SK-N-SH (cell line): ENCODE results near the gene DHRS1. TPM values are rescaled to one million over a fixed set of nuclear protein-coding genes. Genes with fewer than 3 reads are reported as not detected.

ENCODE experiments used
- CTCF ChIA-PET: fragments of 300-600, 350-600 bp; formaldehyde crosslinking; extraction: SDS; loops from one replicate; lab custom pipeline; 2021; lab: Yijun Ruan, JAX
- POLR2A ChIA-PET: fragments of 350-600 bp; sonication (Branson Sonifier 250); formaldehyde crosslinking; extraction: SDS; loops from one replicate; lab custom pipeline; 2020; ENCODE audit warnings: antibody characterized with exemption, inconsistent platforms; lab: Yijun Ruan, JAX
- DNase-seq: peaks from one replicate; pipeline ENCODE4 v3.0.0; 2012
- H2AFZ ChIP-seq: fragments of 200-600 bp; sonication (generic); 2 replicates; pipeline ENCODE4 v1.8.1; 2016; ENCODE audit warnings: antibody characterized with exemption, mild to moderate bottlenecking, low read depth
- H3F3A ChIP-seq: fragments of 200-600 bp; sonication (generic); replicated peaks from 2 replicates; pipeline ENCODE3; 2016; ENCODE audit warnings: antibody characterized with exemption, mild to moderate bottlenecking; ENCODE audit not compliant: insufficient read depth
- H3K27ac ChIP-seq, 2 experiments: fragments of 200-500 bp in 1 of 2; fragments of 200-600 bp in 1 of 2; sonication (Bioruptor generic) in 1 of 2; sonication (generic), shearing (Covaris generic) in 1 of 2; 2 replicates each; pipeline versions ENCODE4 v1.5.1 to v1.6.1; 2014 to 2016; ENCODE audit warnings: low read depth in 2 of 2, inconsistent platforms in 1 of 2, low read length in 1 of 2, mild to moderate bottlenecking in 1 of 2, mixed read lengths in 1 of 2
- H3K27me3 ChIP-seq: fragments of 200-600 bp; sonication (generic), shearing (Covaris generic); 2 replicates; pipeline ENCODE4 v1.6.1; 2016; ENCODE audit warnings: mixed run types; ENCODE audit not compliant: insufficient read depth
- H3K36me3 ChIP-seq, 2 experiments: fragments of 200-500 bp in 1 of 2; fragments of 200-600 bp in 1 of 2; sonication (Bioruptor generic) in 1 of 2; sonication (generic) in 1 of 2; replicated peaks in 1 of 2; 2 replicates each; pipeline versions ENCODE3 to v1.5.1; 2014 to 2016; ENCODE audit warnings: low read length in 1 of 2, mild to moderate bottlenecking in 1 of 2; ENCODE audit not compliant: insufficient read depth in 2 of 2, control insufficient read depth in 1 of 2
- H3K4me1 ChIP-seq, 2 experiments: fragments of 200-500 bp in 1 of 2; fragments of 200-600 bp in 1 of 2; sonication (Bioruptor generic) in 1 of 2; sonication (generic), shearing (Covaris generic) in 1 of 2; 2 replicates each; pipeline versions ENCODE4 v1.5.1 to v1.6.1; 2014 to 2016; ENCODE audit warnings: low read depth in 1 of 2, low read length in 1 of 2, mixed run types in 1 of 2; ENCODE audit not compliant: insufficient read depth in 2 of 2, control insufficient read depth in 1 of 2
- H3K4me2 ChIP-seq: fragments of 200-600 bp; sonication (generic), shearing (Covaris generic); 2 replicates; pipeline ENCODE4 v1.6.1; 2017; ENCODE audit warnings: mixed run types
- H3K4me3 ChIP-seq, 2 experiments: fragments of 200-500 bp in 1 of 2; fragments of 200-600 bp in 1 of 2; sonication (Bioruptor generic) in 1 of 2; sonication (generic), shearing (Covaris generic) in 1 of 2; 2 replicates each; pipeline versions ENCODE4 v1.5.1 to v1.8.1; 2014 to 2016; ENCODE audit warnings: low read depth in 2 of 2, inconsistent platforms in 1 of 2, low read length in 1 of 2, mild to moderate bottlenecking in 1 of 2, mixed read lengths in 1 of 2, moderate library complexity in 1 of 2
- H3K79me2 ChIP-seq: fragments of 200-600 bp; sonication (generic); 2 replicates; pipeline ENCODE4 v1.8.1; 2017; ENCODE audit warnings: mild to moderate bottlenecking; ENCODE audit not compliant: insufficient read depth
- H3K9ac ChIP-seq: fragments of 200-600 bp; sonication (generic); 2 replicates; pipeline ENCODE4 v1.6.1; 2017; ENCODE audit warnings: mixed run types
- H3K9me2 ChIP-seq: fragments of 200-600 bp; sonication (generic); 2 replicates; pipeline ENCODE4 v1.6.1; 2017; ENCODE audit warnings: mixed run types
- H3K9me3 ChIP-seq: fragments of 200-600 bp; sonication (generic); 2 replicates; pipeline ENCODE4 v1.6.1; 2017; ENCODE audit warnings: mixed run types, mild to moderate bottlenecking, moderate library complexity
- H4K20me1 ChIP-seq: fragments of 200-600 bp; sonication (generic); 2 replicates; pipeline ENCODE4 v1.6.1; 2017; ENCODE audit warnings: mild to moderate bottlenecking, mixed run types; ENCODE audit not compliant: insufficient read depth
- CHD2 ChIP-seq: fragments of 150-350 bp; IDR thresholded peaks from 2 replicates; pipeline ENCODE4 v1.6.1; 2018; ENCODE audit warnings: low read length; ENCODE audit not compliant: partially characterized antibody
- CTCF ChIP-seq: fragments of 200-600 bp; sonication (generic); IDR thresholded peaks from 2 replicates; pipeline ENCODE4 v1.6.1; 2017; ENCODE audit warnings: antibody characterized with exemption, mild to moderate bottlenecking, moderate library complexity
- ELF1 ChIP-seq: IDR thresholded peaks from 2 replicates; pipeline ENCODE4 v1.4.0; 2012
- EP300 ChIP-seq, 2 experiments: IDR thresholded peaks; 2 replicates each; pipeline versions ENCODE4 v1.4.0 to v1.6.1; 2012; ENCODE audit warnings: borderline replicate concordance in 1 of 2, low read depth in 1 of 2, low read length in 1 of 2
- EZH2phosphoT487 ChIP-seq: fragments of 200-600 bp; sonication (generic); IDR thresholded peaks from 2 replicates; pipeline ENCODE4 v1.6.1; 2017; ENCODE audit warnings: low read depth, mixed run types, mild to moderate bottlenecking, antibody characterized with exemption, moderate library complexity, borderline replicate concordance
- FOSL2 ChIP-seq: IDR thresholded peaks from 2 replicates; pipeline ENCODE4 v1.4.0; 2012; ENCODE audit warnings: low read depth, mild to moderate bottlenecking, moderate library complexity, borderline replicate concordance
- FOXM1 ChIP-seq: IDR thresholded peaks from 2 replicates; pipeline ENCODE4 v1.4.0; 2012; ENCODE audit warnings: low read depth, mild to moderate bottlenecking
- GATA2 ChIP-seq: sonication (generic); formaldehyde crosslinking; IDR thresholded peaks from 2 replicates; pipeline ENCODE4 v1.5.0; 2020; ENCODE audit warnings: mild to moderate bottlenecking, missing genetic modification reagents
- JUND ChIP-seq: IDR thresholded peaks from 2 replicates; pipeline ENCODE4 v1.4.0; 2012
- MXI1 ChIP-seq: IDR thresholded peaks from 2 replicates; pipeline ENCODE4 v1.6.1; 2012; ENCODE audit warnings: mild to moderate bottlenecking, low read depth, low read length, improper control_type of control experiment
- NFIC ChIP-seq: IDR thresholded peaks from 2 replicates; pipeline ENCODE4 v1.4.0; 2012; ENCODE audit warnings: borderline replicate concordance
- NRF1 ChIP-seq: IDR thresholded peaks from 2 replicates; pipeline ENCODE4 v1.6.1; 2012; ENCODE audit warnings: low read depth, mild to moderate bottlenecking, low read length
- POLR2AphosphoS5 ChIP-seq: IDR thresholded peaks from 2 replicates; pipeline ENCODE4 v1.6.1; 2012; ENCODE audit warnings: low read depth, low read length
- RAD21 ChIP-seq: IDR thresholded peaks from 2 replicates; pipeline ENCODE4 v1.6.1; 2012; ENCODE audit warnings: mild to moderate bottlenecking, low read length
- RFX5 ChIP-seq: IDR thresholded peaks from 2 replicates; pipeline ENCODE4 v1.6.1; 2012; ENCODE audit warnings: mild to moderate bottlenecking, improper control_type of control experiment, low read length
- TAF1 ChIP-seq: IDR thresholded peaks from 2 replicates; pipeline ENCODE4 v1.6.1; 2012; ENCODE audit warnings: low read depth, mild to moderate bottlenecking, low read length, moderate library complexity, borderline replicate concordance
- TCF12 ChIP-seq: IDR thresholded peaks from 2 replicates; pipeline ENCODE4 v1.4.0; 2012
- WGBS: methylation state at CpG from one replicate; pipeline ENCODE4 v1.1.6; 2017; ENCODE audit warnings: low lambda C conversion rate; 5-methylcytosine and 5-hydroxymethylcytosine counted together
- polyA plus RNA-seq, 3 experiments: library from polyadenylated mRNA; depleted of rRNA; stranded (reverse); fragments of >200 nt; gene quantifications; 2 replicates each; pipeline ENCODE4 v1.2.3, GENCODE V29; 2012
- TF ChIP-seq, protein P1 (sequence below): IDR thresholded peaks from 2 replicates; pipeline ENCODE4; 2012
- TF ChIP-seq, protein P2 (sequence below): IDR thresholded peaks from 2 replicates; pipeline ENCODE4 v1.4.0; 2012; ENCODE audit warnings: low read depth, borderline replicate concordance
- TF ChIP-seq, protein P3 (sequence below): IDR thresholded peaks from 2 replicates; pipeline ENCODE4 v1.4.0; 2012; ENCODE audit warnings: low read depth, borderline replicate concordance

The DHRS1 gene
- polyA plus RNA-seq, 1 of the 3 experiments (the other 2 are of a cell fraction) = 65.4 TPM

- Histone ChIP-seq H3K9me2 (no peaks in the 10 kb centered on the region), H3K9ac (no peak overlapping the region), H3K4me3 (no peak overlapping the region), H3F3A (peaks cover 5% of the 10 kb centered on the region)
- POLR2A ChIA-PET = interaction anchor here (1.5 kb wide), 1 partner anchor 9 kb away, joined by 5 read pairs; no protein-coding TSS in a partner anchor
- WGBS = 91% methylated on average over 18 of the region's 20 CpGs
- TF ChIP-seq RAD21 (no peak), ELF1 (no peak), FOXM1 (no peak), NRF1 (no peak), MXI1 (no peak), CHD2 (no peak), RFX5 (no peak), EZH2phosphoT487 (no peak), CTCF (no peak), NFIC (no peak), EP300 (IDR thresholded peaks at IDR 0.05; ENCODE audit: borderline replicate concordance in 1 of 2, low read depth in 1 of 2, low read length in 1 of 2) (no peak), GATA2 (no peak), TAF1 (no peak), FOSL2 (no peak), JUND (no peak), POLR2AphosphoS5 (no peak), TCF12 (no peak)
- TF ChIP-seq, protein P1, sequence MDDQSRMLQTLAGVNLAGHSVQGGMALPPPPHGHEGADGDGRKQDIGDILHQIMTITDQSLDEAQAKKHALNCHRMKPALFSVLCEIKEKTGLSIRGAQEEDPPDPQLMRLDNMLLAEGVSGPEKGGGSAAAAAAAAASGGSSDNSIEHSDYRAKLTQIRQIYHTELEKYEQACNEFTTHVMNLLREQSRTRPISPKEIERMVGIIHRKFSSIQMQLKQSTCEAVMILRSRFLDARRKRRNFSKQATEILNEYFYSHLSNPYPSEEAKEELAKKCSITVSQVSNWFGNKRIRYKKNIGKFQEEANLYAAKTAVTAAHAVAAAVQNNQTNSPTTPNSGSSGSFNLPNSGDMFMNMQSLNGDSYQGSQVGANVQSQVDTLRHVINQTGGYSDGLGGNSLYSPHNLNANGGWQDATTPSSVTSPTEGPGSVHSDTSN = no peak
- TF ChIP-seq, protein P2, sequence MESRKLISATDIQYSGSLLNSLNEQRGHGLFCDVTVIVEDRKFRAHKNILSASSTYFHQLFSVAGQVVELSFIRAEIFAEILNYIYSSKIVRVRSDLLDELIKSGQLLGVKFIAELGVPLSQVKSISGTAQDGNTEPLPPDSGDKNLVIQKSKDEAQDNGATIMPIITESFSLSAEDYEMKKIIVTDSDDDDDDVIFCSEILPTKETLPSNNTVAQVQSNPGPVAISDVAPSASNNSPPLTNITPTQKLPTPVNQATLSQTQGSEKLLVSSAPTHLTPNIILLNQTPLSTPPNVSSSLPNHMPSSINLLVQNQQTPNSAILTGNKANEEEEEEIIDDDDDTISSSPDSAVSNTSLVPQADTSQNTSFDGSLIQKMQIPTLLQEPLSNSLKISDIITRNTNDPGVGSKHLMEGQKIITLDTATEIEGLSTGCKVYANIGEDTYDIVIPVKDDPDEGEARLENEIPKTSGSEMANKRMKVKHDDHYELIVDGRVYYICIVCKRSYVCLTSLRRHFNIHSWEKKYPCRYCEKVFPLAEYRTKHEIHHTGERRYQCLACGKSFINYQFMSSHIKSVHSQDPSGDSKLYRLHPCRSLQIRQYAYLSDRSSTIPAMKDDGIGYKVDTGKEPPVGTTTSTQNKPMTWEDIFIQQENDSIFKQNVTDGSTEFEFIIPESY = no peak
- TF ChIP-seq, protein P3, sequence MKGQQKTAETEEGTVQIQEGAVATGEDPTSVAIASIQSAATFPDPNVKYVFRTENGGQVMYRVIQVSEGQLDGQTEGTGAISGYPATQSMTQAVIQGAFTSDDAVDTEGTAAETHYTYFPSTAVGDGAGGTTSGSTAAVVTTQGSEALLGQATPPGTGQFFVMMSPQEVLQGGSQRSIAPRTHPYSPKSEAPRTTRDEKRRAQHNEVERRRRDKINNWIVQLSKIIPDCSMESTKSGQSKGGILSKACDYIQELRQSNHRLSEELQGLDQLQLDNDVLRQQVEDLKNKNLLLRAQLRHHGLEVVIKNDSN = no peak
- TF ChIP-seq, all 33 proteins: peak for 0
- CTCF ChIA-PET = interaction anchor here (1.1 to 3.7 kb wide), 3 partner anchors 19 to 46 kb away, joined by 4 to 20 read pairs (median 5); partner anchors contain the start of genes CIDEB and TINF2
- no peaks in the 10 kb centered on the region for H3K27me3 ChIP-seq
- H3K27ac ChIP-seq = no peak overlapping the region
- no peak for DNase-seq
- no peaks in the 10 kb centered on the region for H3K79me2 ChIP-seq
- peaks cover 3 to 10% of the 10 kb centered on the region in 2 experiments for H3K36me3 ChIP-seq
- no peak overlapping the region for H2AFZ ChIP-seq
- H4K20me1 ChIP-seq = no peaks in the 10 kb centered on the region
- H3K9me3 ChIP-seq = no peaks in the 10 kb centered on the region
- no peak overlapping the region for H3K4me2 ChIP-seq
- H3K4me1 ChIP-seq = peaks cover 0 to 3% of the 10 kb centered on the region in 2 experiments; a peak in 1 of 4 replicates
Observed at GRCh38 chr14:24261256-24261968, 38.2 kb downstream of the DHRS1 start.
